Activated CD4-positive, alpha-beta T cell treated with anti-CD3 and anti-CD28 coated beads for 1 hour (primary cell): ENCODE results near the gene APOBEC3F.

Source experiments
- DNase-seq: peaks from one replicate; pipeline ENCODE4 v3.0.0-alpha.2; 2020

Gene APOBEC3F

DNA sequence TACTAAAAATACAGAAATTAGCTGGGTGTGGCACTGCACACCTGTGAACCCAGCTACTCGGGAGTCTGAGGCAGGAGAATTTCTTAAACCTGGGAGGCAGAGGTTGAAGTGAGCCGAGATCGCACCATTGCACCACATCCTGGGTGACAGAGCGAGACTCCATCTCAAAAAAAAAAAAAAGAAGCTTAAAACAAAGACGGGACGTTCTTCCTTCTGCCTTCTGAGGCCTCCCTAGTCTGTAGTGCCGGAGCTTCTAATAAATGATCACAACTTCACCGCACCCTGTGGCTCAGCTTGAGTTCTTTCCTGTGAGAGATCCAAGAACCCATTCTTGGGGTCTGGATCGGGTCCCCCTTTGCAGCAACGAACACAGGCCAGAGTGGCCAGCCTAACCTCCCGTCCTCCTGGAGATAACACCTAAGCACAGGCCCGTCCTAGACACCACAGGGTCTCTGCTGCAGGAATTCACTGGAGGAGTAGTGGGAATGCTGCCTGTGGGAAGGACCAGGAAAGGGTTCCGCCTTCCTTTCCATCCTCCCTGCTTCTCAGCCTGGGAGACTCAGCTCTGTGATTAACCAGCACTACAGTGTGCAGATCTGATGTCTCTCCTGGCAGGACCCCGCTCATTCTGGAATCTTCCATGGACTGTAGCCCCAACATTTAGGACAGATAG, 54.2 kb downstream of the APOBEC3F start:
- DNase-seq = no peak

DNA sequence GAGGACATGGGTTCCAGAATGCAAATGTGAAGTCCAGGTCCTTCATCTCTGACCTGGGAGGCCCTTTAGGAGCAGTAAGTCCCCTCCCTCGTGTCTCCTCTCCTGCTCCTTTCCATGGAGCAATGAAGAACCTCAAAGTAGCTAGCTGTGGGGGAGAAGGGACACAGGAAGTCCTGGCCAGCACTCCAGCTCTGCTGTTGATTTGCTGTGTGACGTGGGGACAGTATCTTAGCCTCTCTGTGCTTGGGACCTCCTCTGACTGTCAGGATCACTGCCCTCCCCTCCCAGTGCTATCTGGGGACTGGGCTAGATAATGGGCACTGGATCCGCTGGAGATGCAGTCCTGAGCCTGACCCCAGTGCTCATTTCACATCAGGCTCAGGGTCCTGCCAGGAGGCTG, 55.3 kb downstream of the APOBEC3F start:
- no peak for DNase-seq

DNA sequence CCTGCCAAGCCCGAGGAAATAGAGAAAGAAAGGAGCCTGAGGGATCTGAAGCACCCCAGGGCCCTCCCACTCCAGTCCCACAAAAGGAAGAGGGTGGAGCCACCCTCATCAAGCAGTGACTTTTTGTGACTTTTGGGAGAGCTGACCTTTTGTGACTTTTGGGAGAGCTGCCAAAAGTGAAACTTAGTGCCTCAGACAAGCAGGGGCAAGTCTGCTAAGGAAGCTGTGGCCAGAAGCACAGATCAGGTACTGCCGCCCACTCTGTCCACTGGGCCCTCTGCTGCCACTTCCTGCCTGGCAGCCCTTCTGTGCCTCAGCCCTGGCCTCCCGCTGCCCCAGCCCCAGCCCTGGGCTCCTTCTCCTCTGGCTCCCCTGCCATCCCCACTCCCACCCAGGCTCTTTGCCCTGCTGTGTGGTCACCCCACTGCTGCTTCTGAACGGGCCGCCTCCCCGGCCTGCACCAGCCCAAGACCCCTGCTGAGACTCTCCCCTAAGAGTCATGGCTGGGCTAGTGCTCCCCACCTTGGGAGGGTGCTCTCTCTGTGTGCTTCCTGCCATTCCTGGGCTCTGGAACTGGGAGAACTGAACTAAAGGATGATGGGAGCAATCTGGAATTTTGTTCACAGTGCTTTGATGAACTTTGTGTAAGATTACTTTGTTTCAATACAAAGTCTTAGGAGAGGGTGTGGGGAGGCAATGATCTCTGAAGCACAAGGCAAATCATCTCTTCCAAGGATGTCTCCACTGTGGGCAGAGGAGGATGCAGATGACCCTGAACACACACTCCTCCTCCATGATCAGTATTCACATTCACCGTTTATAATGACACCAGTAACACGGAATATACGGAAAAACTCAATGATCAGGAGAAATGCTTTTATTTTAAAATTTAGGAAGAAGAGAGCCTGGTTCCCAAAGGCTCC, 56.7 kb downstream of the APOBEC3F start, which contains the start of gene APOBEC3H:
APOBEC3H (plus strand) TSS at position 147 of the 923 bp plus-strand sequence. CDS start 3,035 bp downstream, outside the sequence.
- no peak for DNase-seq

DNA sequence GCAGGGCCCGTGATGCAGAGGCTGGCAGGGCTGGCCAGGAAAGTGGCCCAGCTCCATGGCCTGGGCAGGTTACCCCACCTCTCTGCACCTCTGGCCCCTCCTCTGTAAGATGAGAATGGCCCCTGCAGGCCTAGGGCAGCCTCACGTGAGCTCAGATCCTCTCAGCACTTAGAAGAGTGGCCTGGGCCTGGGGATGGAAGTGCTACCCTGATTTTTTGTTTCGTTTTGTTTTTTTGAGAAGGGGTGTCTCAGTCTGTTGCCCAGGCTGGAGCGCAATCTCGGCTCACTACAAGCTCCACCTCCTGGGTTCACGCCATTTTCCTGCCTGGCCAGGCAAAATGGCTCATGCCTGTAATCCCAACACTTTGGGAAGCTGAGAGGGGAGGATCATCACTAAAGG, 57.4 kb downstream of the APOBEC3F start:
- DNase-seq = no peak

DNA sequence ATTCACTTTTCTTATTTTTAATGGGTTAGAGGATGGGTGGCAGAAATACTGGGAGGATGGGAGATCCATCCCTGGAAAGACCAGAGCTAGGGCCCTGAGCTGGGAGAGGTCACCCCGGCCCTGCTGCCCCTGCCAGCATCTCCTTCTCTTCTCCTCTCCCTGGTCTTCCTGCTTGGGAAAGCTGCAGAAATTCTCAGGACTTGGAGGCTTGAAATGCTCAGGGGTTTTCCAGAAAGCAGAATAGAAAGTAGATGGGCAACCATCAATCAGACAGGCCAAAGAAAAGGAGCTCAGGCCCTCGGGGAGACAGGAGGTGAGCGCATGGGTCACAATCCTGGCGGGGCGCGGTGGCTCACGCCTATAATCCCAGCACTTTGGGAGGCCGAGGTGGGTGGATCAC, 57.9 kb downstream of the APOBEC3F start:
- DNase-seq = no peak

DNA sequence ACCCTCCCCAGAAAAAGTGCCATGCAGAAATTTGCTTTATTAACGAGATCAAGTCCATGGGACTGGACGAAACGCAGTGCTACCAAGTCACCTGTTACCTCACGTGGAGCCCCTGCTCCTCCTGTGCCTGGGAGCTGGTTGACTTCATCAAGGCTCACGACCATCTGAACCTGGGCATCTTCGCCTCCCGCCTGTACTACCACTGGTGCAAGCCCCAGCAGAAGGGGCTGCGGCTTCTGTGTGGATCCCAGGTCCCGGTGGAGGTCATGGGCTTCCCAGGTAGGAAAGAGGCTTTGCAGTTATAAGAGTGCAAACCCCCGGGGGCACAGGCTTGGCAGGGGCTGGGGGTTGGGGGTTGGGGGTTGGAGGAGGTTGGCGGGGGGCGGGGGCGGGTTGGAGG, 60.6 kb downstream of the APOBEC3F start:
- DNase-seq = no peak

DNA sequence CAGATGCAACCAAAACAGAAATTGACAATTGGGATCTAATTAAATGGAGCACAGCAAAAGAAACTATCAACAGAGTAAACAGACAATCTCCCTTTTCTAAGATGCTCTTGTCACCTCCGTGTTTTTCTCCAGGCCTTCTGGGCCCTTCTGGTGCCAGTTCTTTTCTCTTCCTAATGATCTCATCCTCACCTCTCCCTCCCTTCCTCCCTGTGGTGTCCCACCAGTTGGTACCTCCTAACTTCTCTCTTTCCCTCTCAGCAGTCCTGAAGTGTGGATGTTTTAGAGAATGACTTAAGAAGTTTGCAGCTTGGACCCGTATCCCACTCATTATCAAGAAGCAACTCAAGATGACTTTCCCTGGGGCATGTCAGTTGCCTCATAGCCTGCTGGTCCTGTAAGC, 62.8 kb downstream of the APOBEC3F start:
- DNase-seq = no peak
